Globus pallidus (tissue), 1 donor: ENCODE measurements around the gene DNAH17.

Source experiments
- DNase-seq: peaks from one replicate; pipeline ENCODE4 v3.0.0-alpha.2; 2015; ENCODE audit warnings: low spot score

Gene DNAH17

GRCh38 chr17:78575340-78575739 lies 1.9 kb downstream of the DNAH17 start:
- DNase-seq, result no peak

GRCh38 chr17:78573955-78574354 lies 3.2 kb downstream of the DNAH17 start:
- peak; percentile 7 for DNase-seq

- no peak for DNase-seq
These were observed 4.7 kb downstream of the DNAH17 start for GRCh38 chr17:78572239-78573205.

GRCh38 chr17:78571329-78571728 lies 5.9 kb downstream of the DNAH17 start:
- no peak for DNase-seq

GRCh38 chr17:78568494-78569115 lies 8.6 kb downstream of the DNAH17 start:
- DNase-seq, result no peak

- no peak for DNase-seq
These were observed 9.2 kb downstream of the DNAH17 start for GRCh38 chr17:78567991-78568390.

GRCh38 chr17:78566947-78567346 lies 10.2 kb downstream of the DNAH17 start:
- DNase-seq, result no peak

- no peak for DNase-seq
These were observed 13.7 kb downstream of the DNAH17 start for GRCh38 chr17:78563189-78564145.

GRCh38 chr17:78562734-78563133 lies 14.5 kb downstream of the DNAH17 start:
- DNase-seq, result no peak

GRCh38 chr17:78561166-78561565 lies 16.0 kb downstream of the DNAH17 start:
- no peak for DNase-seq

- no peak for DNase-seq
These were observed 16.5 kb downstream of the DNAH17 start for GRCh38 chr17:78560731-78561130.

- DNase-seq, result no peak
These were observed 17.3 kb downstream of the DNAH17 start for GRCh38 chr17:78559749-78560368.

- no peak for DNase-seq
These were observed 18.2 kb downstream of the DNAH17 start for GRCh38 chr17:78558989-78559388.

- DNase-seq, result no peak
These were observed 18.9 kb downstream of the DNAH17 start for GRCh38 chr17:78558181-78558850.

- no peak for DNase-seq
These were observed 19.6 kb downstream of the DNAH17 start for GRCh38 chr17:78557598-78558039.

- no peak for DNase-seq
These were observed 20.4 kb downstream of the DNAH17 start for GRCh38 chr17:78556812-78557211.

- no peak for DNase-seq
These were observed 21.3 kb downstream of the DNAH17 start for GRCh38 chr17:78555746-78556401.

GRCh38 chr17:78550464-78550863 lies 26.7 kb downstream of the DNAH17 start:
- DNase-seq, result no peak

GRCh38 chr17:78548725-78549124 lies 28.5 kb downstream of the DNAH17 start:
- no peak for DNase-seq

GRCh38 chr17:78547035-78547434 lies 30.2 kb downstream of the DNAH17 start:
- DNase-seq, result no peak
